ENCODE data around the gene SHMT1. TPM values are rescaled to one million over a fixed set of nuclear protein-coding genes. Genes with fewer than 3 reads are reported as not detected.
A peak's percentile ranks its signal among the peaks of the same experiment; 100 is the strongest.
"Not testable (repeated sequence)": the region's sequence is repeated elsewhere in the genome, so short reads cannot be mapped to it uniquely, and the experiment has no call there.

The SHMT1 gene
- total RNA-seq (ENCODE audit: unreplicated experiment): 18.9 TPM
- long read RNA-seq, transcript SHMT1-201 (12 exons, 2,464 nt): major isoform, 5 of 16 reads
- long read RNA-seq, partial matches to known transcripts: 1 of 16 reads
- long read RNA-seq, other reads (novel, unspliced or antisense): 9 of 16 reads

- H3K9me3 Mint-ChIP-seq (ENCODE audit: unreplicated experiment): no peaks in the 10 kb centered on the region
- TF ChIP-seq CTCF (IDR thresholded peaks at IDR 0.05; ENCODE audit: unreplicated experiment): no peak
- H3K27me3 Mint-ChIP-seq (ENCODE audit: unreplicated experiment): no peaks in the 10 kb centered on the region
- peak within 1 kb of the TSS; percentile 36 for H3K27ac Mint-ChIP-seq (ENCODE audit: unreplicated experiment)
- peak; percentile 91 for DNase-seq (ENCODE audit: low spot score)
- H3K4me3 Mint-ChIP-seq (ENCODE audit: unreplicated experiment): peak within 1 kb of the TSS; percentile 93
- no peaks in the 10 kb centered on the region for H3K36me3 Mint-ChIP-seq (ENCODE audit: low read depth, unreplicated experiment)
- peaks cover 7% of the 10 kb centered on the region for H3K4me1 Mint-ChIP-seq (ENCODE audit: unreplicated experiment)
Observed at GRCh38 chr17:18363101-18364049, at the start of gene SHMT1. SHMT1 (minus strand) TSS chr17:18363550; CDS start chr17:18355981, 7,569 bp downstream.

DNA sequence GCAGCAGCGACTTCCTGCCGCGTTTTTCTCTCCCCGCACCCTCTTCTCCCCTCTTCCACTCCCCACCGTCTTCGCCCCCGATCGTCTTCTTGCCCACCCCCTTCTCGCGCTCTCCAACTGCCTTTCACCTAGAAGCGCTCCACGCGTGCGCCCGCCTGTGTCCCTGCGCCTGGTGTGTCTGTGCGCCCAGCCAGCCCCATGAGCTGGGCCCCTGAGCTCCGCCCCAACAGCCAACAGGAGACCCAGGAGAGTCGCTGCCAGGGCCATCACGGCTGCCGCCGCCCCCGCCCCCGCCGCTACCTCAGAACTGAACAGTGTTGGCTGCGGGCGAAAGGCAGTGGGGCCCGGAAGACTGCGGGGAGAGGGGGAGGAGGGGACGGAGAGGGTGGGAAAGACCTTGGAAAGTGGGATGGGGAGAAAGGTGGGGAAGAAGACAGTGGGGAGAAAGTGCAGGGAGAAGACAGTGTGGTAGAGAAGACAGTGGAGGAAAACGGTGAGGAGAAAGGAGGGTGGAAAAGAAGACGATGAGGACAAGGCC lies 48.7 kb upstream of the SHMT1 start:
- not testable (repeated sequence) for H3K9me3 Mint-ChIP-seq (ENCODE audit: unreplicated experiment); H3K4me3 Mint-ChIP-seq (ENCODE audit: unreplicated experiment); H3K36me3 Mint-ChIP-seq (ENCODE audit: low read depth, unreplicated experiment); H3K27me3 Mint-ChIP-seq (ENCODE audit: unreplicated experiment); DNase-seq (ENCODE audit: low spot score); H3K27ac Mint-ChIP-seq (ENCODE audit: unreplicated experiment)
- H3K4me1 Mint-ChIP-seq (ENCODE audit: unreplicated experiment): peaks cover 12% of the 10 kb centered on the region

GRCh38 chr17:18411377-18411864 lies 48.1 kb upstream of the SHMT1 start:
- Mint-ChIP-seq H3K27ac (ENCODE audit: unreplicated experiment) (peak overlapping the region; percentile 87), H3K4me3 (ENCODE audit: unreplicated experiment) (peak overlapping the region; percentile 94), H3K4me1 (ENCODE audit: unreplicated experiment) (peaks cover 12% of the 10 kb centered on the region)
- peak; percentile 26 for DNase-seq (ENCODE audit: low spot score)
- H3K36me3 Mint-ChIP-seq (ENCODE audit: low read depth, unreplicated experiment); H3K27me3 Mint-ChIP-seq (ENCODE audit: unreplicated experiment); H3K9me3 Mint-ChIP-seq (ENCODE audit: unreplicated experiment): not testable (repeated sequence)

- H3K4me1 Mint-ChIP-seq (ENCODE audit: unreplicated experiment): peaks cover 12% of the 10 kb centered on the region
- H3K4me3 Mint-ChIP-seq (ENCODE audit: unreplicated experiment): peak overlapping the region; percentile 94
- H3K9me3 Mint-ChIP-seq (ENCODE audit: unreplicated experiment); H3K27me3 Mint-ChIP-seq (ENCODE audit: unreplicated experiment); H3K36me3 Mint-ChIP-seq (ENCODE audit: low read depth, unreplicated experiment); DNase-seq (ENCODE audit: low spot score): not testable (repeated sequence)
- peak overlapping the region; percentile 52 for H3K27ac Mint-ChIP-seq (ENCODE audit: unreplicated experiment)
Observed at GRCh38 chr17:18410736-18411135, 47.4 kb upstream of the SHMT1 start.

DNA sequence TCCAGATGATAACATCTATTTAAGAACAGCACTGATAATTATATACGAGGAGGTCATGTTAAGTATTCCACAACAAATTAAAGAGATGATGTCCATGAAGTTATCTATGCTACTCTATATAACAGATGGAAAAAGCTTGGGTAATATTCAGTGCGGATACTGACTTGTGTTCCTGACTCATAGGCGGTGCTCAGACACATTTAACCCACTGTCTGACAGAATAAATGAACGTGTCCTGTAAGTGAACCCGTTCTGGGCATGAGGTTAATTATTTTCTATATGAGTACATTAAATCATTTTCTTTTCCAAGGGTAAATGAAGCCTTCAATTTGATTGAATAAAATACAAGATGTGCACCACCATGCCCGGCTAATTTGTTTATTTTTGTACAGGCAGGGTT lies 46.0 kb upstream of the SHMT1 start:
- not testable (repeated sequence) for H3K27me3 Mint-ChIP-seq (ENCODE audit: unreplicated experiment); H3K27ac Mint-ChIP-seq (ENCODE audit: unreplicated experiment); H3K4me3 Mint-ChIP-seq (ENCODE audit: unreplicated experiment); DNase-seq (ENCODE audit: low spot score); H3K9me3 Mint-ChIP-seq (ENCODE audit: unreplicated experiment); H3K36me3 Mint-ChIP-seq (ENCODE audit: low read depth, unreplicated experiment)
- peaks cover 12% of the 10 kb centered on the region for H3K4me1 Mint-ChIP-seq (ENCODE audit: unreplicated experiment)

GRCh38 chr17:18408906-18409305 lies 45.6 kb upstream of the SHMT1 start:
- H3K36me3 Mint-ChIP-seq (ENCODE audit: low read depth, unreplicated experiment); DNase-seq (ENCODE audit: low spot score); H3K4me3 Mint-ChIP-seq (ENCODE audit: unreplicated experiment); H3K27ac Mint-ChIP-seq (ENCODE audit: unreplicated experiment); H3K9me3 Mint-ChIP-seq (ENCODE audit: unreplicated experiment); H3K27me3 Mint-ChIP-seq (ENCODE audit: unreplicated experiment): not testable (repeated sequence)
- H3K4me1 Mint-ChIP-seq (ENCODE audit: unreplicated experiment): peaks cover 12% of the 10 kb centered on the region

DNA sequence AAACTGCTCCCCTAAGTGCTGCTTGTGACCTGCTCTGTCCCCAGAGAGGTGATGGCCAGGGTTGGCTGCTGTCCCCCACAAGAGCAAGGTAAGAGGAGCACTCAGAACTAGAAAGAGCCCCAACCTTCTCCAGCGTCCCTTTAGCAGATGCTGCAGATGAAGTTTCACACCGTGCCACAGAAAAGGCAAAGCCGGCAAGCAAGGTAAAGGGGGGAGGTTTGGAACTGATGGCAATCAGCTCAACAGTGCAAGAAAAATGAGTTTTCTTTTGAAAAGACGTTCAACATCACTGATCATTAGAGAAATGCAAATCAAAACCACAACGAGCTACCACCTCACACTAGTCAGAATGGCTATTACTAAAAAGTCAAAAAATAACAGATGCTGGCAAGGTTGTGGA lies 40.3 kb upstream of the SHMT1 start:
- not testable (repeated sequence) for H3K9me3 Mint-ChIP-seq (ENCODE audit: unreplicated experiment); H3K36me3 Mint-ChIP-seq (ENCODE audit: low read depth, unreplicated experiment); H3K4me3 Mint-ChIP-seq (ENCODE audit: unreplicated experiment); H3K27ac Mint-ChIP-seq (ENCODE audit: unreplicated experiment); H3K4me1 Mint-ChIP-seq (ENCODE audit: unreplicated experiment); H3K27me3 Mint-ChIP-seq (ENCODE audit: unreplicated experiment); DNase-seq (ENCODE audit: low spot score)

GRCh38 chr17:18403166-18403565 lies 39.8 kb upstream of the SHMT1 start:
- H3K4me1 Mint-ChIP-seq (ENCODE audit: unreplicated experiment); H3K27ac Mint-ChIP-seq (ENCODE audit: unreplicated experiment); H3K9me3 Mint-ChIP-seq (ENCODE audit: unreplicated experiment); DNase-seq (ENCODE audit: low spot score); H3K36me3 Mint-ChIP-seq (ENCODE audit: low read depth, unreplicated experiment); H3K4me3 Mint-ChIP-seq (ENCODE audit: unreplicated experiment); H3K27me3 Mint-ChIP-seq (ENCODE audit: unreplicated experiment): not testable (repeated sequence)

GRCh38 chr17:18401872-18402590 lies 38.7 kb upstream of the SHMT1 start:
- not testable (repeated sequence) for H3K36me3 Mint-ChIP-seq (ENCODE audit: low read depth, unreplicated experiment); H3K4me1 Mint-ChIP-seq (ENCODE audit: unreplicated experiment); H3K4me3 Mint-ChIP-seq (ENCODE audit: unreplicated experiment); DNase-seq (ENCODE audit: low spot score); H3K27ac Mint-ChIP-seq (ENCODE audit: unreplicated experiment); H3K9me3 Mint-ChIP-seq (ENCODE audit: unreplicated experiment); H3K27me3 Mint-ChIP-seq (ENCODE audit: unreplicated experiment)

DNA sequence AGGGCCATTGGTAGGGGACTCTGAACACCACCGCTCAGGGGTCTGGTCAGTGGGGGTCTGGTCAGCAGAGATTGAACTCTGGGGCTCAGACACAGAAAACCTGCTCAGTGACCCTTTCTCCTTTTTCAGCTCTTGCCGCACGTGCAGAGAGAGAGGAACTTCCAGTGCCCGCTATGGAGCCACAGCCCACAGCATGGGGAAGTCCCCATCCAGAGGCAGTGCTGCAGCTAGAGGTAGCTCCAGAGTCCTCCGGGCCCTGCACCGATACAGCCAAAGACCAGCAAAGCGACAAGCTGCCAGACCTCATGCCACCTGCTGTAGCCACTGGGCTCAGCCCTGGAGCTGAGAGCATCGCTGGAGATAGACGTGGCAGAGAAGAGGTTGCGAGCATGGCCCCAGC lies 25.4 kb upstream of the SHMT1 start:
- H3K9me3 Mint-ChIP-seq (ENCODE audit: unreplicated experiment); H3K4me3 Mint-ChIP-seq (ENCODE audit: unreplicated experiment); DNase-seq (ENCODE audit: low spot score); H3K27ac Mint-ChIP-seq (ENCODE audit: unreplicated experiment); H3K4me1 Mint-ChIP-seq (ENCODE audit: unreplicated experiment); H3K27me3 Mint-ChIP-seq (ENCODE audit: unreplicated experiment); H3K36me3 Mint-ChIP-seq (ENCODE audit: low read depth, unreplicated experiment): not testable (repeated sequence)

Data from endothelial cell (in vitro differentiated cells).